GM10847 (cell line): ENCODE measurements around the gene URI1.

Experiments used
- POLR2A ChIP-seq: IDR thresholded peaks from 2 replicates; pipeline ENCODE4 v1.6.1; 2011; ENCODE audit not compliant: insufficient read length; ENCODE audit errors: extremely low read depth

URI1 gene

GRCh38 chr19:29928831-29929230 is 13.2 kb upstream of the URI1 start:
- no peak for TF ChIP-seq POLR2A

- no peak for TF ChIP-seq POLR2A
Measured at GRCh38 chr19:29934257-29934656, 7.8 kb upstream of the URI1 start.

- TF ChIP-seq POLR2A: no peak
Measured at GRCh38 chr19:29934781-29935180, 7.3 kb upstream of the URI1 start.

DNA sequence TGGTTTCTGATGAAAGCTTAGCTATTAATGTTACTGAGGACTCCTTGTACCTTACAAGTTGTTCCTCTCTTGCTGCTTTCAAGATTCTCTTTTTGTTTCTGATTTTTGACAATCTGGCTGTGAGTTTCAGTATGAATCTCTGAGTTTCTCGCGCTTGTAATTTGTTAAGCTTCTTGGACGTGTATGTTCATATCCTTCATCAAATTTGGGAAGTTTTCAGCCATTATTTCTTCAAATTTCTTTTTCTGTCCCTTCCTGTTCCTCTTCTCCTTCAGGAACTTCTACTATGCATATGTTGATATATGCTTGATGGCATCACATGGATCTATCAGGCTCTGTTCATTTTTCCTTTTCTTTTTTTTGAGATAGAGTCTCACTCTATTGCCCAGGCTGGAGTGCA is 5.6 kb upstream of the URI1 start:
- no peak for TF ChIP-seq POLR2A

- TF ChIP-seq POLR2A: no peak
Measured at GRCh38 chr19:29939628-29940027, 2.4 kb upstream of the URI1 start.

- no peak for TF ChIP-seq POLR2A
Measured at GRCh38 chr19:29940971-29941585, 961 bp upstream of the URI1 start.

- TF ChIP-seq POLR2A: no peak
Measured at GRCh38 chr19:29942404-29943261, 594 bp downstream of the URI1 start.

DNA sequence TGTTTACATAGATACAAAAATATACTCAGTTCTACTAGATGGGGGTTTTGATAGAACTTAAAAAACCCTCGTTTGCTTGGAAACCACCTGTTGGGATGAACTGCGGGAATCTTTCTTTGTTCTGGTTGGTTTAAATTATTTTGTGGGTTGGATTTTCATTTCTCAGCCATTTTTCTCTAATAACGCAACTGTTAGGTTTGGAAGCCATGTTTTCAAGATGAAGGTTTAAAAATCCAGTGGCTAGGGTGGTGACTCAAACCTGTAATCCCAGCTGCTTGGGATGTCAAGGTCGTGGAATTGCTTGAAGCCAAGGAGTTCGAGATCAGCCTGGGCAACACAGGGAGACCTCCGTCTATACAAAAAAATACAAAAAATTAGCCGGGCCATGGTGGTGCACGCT is 1.6 kb downstream of the URI1 start:
- TF ChIP-seq POLR2A: no peak

- TF ChIP-seq POLR2A: no peak
Measured at GRCh38 chr19:29944390-29945012, 2.5 kb downstream of the URI1 start.

- TF ChIP-seq POLR2A: no peak
Measured at GRCh38 chr19:29945017-29945416, 3.0 kb downstream of the URI1 start.

DNA sequence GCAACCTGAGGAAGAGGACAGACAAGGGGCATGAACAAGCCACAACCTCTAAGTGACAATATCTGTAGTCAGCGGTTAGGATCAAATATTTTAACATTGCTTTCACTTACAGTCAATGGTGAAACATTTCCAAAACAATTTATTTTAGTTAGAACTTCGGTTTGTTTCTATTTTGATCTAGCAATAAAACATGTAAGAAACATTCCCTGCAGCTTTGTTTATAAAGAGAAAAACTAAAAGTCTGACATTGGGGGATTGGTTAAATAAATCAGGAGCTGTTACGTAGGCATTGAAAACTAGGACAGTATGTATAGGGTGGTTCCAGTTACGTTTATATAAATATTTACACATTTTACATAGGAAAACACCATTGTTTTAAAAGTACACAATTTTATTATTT is 3.4 kb downstream of the URI1 start:
- TF ChIP-seq POLR2A: no peak

- no peak for TF ChIP-seq POLR2A
Measured at GRCh38 chr19:29946645-29947044, 4.6 kb downstream of the URI1 start.

- no peak for TF ChIP-seq POLR2A
Measured at GRCh38 chr19:29947871-29948270, 5.8 kb downstream of the URI1 start.

DNA sequence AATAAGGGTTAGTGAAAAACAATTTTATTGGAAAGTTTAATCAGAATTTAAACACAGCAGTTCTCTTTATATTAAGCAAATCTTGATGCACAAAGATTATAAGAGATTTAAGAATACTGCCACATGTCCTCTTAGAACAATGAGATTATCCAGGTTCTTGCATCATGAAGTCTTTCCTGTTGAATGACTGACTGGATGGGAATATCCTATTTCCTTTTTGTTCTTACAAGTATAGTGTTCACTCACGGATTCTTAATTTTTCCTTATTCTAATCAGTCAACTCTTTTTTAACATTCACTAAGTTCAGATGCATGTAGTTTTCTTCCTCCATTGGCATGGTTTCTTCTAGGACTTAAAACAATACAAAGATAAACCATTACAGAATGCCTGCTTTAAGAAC is 10.1 kb downstream of the URI1 start:
- no peak for TF ChIP-seq POLR2A

DNA sequence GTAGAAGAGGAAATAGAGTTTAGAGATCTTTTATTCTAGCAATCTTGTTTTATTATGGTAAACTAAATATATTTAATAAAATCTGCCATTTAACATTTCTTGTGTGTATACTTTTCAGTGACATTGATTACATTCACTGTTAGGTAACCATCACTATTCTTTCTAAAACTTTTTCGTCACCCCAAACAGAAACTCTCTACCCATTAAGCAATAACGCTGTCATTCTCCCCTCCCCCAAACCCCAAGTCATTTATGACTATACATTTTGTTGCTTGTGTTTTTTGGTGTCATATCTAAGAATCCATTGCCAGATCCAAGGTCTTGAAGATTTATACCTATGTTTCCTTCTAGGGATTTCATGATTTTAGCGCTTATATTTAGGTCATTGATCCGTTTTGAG is 10.6 kb downstream of the URI1 start:
- TF ChIP-seq POLR2A: no peak
